Measurements from ENCODE around the gene MTRFR. TPM values are rescaled to one million over a fixed set of nuclear protein-coding genes. Genes with fewer than 3 reads are reported as not detected.
"Not testable (repeated sequence)": the region's sequence is repeated elsewhere in the genome, so short reads cannot be mapped to it uniquely, and the experiment has no call there.

The MTRFR gene
- total RNA-seq, 4 donors from 2014 or later, result 6.4 to 17.1 (median 8.2) TPM

DNA sequence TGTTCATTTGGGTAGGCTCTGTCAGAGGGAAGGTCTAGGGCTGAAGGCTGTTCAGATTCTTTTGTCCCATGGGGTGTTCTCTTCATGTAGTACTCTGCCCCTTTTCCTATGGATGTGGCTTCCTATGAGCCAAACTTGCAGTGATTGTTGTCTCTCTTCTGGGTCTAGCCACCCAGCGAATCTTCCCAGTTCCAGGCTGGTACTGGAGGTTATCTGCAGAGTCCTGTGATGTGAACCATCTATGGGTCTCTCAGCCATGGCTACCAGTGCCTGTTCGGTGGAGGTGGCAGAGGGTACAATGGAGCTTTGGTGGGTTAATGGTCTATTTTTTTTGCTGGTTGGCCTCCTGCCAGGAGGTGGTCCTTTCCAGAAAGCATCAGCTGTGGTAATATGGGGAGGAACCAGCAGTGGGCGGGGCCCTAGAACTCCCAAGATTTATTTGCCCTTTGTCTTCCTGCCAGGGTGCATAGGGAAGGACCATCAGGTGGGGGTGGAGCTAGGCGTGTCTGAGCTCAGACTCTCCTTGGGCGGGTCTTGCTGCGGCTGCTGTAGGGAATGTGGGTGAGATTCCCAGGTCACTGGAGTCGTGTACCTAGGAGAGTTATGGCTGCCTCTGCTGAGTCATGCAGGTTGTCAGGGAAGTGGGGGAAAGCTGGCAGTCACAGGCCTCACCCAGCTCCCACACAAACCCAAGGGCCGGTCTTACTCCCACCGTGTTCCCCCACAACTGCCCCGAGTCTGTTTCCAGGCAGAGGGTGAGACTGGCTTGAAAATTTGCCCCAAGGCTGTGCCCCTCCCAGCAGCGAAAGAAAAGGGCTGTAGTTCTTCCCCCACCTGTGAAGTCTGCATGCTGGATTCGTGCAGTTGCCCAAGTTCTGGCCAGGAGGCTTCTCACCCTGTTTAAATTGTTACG, 17.5 kb downstream of the MTRFR start:
- 52% methylated on average over 13 of the region's 13 CpGs for WGBS
- Histone ChIP-seq H3K4me1 (peaks cover 47% of the 10 kb centered on the region), H3K9me3 (no peaks in the 10 kb centered on the region), H3K36me3 (peaks cover 19% of the 10 kb centered on the region), H3K4me3 (no peak overlapping the region), H3K27me3 (no peaks in the 10 kb centered on the region), H3K27ac (peak overlapping the region; percentile 85)
- TF ChIP-seq POLR2AphosphoS5 (IDR thresholded peaks at IDR 0.05) (no peak), POLR2A (IDR thresholded peaks at IDR 0.05) (no peak), EP300 (IDR thresholded peaks at IDR 0.05) (no peak)
- TF ChIP-seq, protein P1, sequence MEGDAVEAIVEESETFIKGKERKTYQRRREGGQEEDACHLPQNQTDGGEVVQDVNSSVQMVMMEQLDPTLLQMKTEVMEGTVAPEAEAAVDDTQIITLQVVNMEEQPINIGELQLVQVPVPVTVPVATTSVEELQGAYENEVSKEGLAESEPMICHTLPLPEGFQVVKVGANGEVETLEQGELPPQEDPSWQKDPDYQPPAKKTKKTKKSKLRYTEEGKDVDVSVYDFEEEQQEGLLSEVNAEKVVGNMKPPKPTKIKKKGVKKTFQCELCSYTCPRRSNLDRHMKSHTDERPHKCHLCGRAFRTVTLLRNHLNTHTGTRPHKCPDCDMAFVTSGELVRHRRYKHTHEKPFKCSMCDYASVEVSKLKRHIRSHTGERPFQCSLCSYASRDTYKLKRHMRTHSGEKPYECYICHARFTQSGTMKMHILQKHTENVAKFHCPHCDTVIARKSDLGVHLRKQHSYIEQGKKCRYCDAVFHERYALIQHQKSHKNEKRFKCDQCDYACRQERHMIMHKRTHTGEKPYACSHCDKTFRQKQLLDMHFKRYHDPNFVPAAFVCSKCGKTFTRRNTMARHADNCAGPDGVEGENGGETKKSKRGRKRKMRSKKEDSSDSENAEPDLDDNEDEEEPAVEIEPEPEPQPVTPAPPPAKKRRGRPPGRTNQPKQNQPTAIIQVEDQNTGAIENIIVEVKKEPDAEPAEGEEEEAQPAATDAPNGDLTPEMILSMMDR (IDR thresholded peaks at IDR 0.05), result no peak
- DNase-seq (ENCODE audit: low spot score in 2 of 2), result no peak

DNA sequence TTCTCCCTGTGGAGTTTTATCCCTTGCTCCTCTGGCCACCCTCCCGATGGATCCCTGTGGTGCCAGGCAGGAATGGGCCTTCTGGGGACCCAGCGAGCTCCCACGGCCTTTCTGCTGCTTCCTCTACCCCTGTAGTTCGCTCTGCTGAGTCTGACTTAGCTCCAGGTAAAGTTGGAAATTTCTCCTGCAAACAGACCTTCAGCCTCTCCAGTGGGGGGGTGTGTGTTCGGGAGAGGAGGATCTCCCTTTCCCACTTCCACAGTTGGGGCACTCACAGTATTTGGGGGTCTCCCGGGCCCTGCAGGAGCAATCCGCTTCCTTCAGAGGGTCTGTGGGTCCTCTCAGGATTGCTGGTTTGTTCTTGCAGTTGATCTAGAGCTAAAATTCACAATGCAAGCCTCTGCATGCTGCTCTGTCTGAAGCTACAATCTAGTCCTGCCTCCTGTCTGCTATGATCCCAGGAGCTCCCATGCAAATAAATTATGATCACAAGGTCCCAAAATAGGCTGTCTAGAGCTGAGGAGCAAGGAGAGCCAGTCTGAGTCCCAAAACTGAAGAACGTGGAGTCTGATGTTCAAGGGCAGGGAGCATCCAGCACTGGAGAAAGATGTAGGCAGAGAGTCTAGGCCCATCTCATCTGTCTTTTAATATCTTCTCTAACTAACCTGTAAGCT, 18.3 kb downstream of the MTRFR start:
- Histone ChIP-seq H3K4me3 (no peak overlapping the region), H3K9me3 (no peaks in the 10 kb centered on the region), H3K36me3 (peaks cover 26% of the 10 kb centered on the region), H3K27me3 (no peaks in the 10 kb centered on the region), H3K4me1 (peaks cover 47% of the 10 kb centered on the region), H3K27ac (peak overlapping the region; percentile 85)
- DNase-seq (ENCODE audit: low spot score in 2 of 2), result no peak
- WGBS, result 58% methylated on average over 8 of the region's 8 CpGs
- TF ChIP-seq EP300 (IDR thresholded peaks at IDR 0.05) (no peak), POLR2A (IDR thresholded peaks at IDR 0.05) (no peak), POLR2AphosphoS5 (IDR thresholded peaks at IDR 0.05) (no peak)
- TF ChIP-seq, protein P1 (IDR thresholded peaks at IDR 0.05), result no peak

DNA sequence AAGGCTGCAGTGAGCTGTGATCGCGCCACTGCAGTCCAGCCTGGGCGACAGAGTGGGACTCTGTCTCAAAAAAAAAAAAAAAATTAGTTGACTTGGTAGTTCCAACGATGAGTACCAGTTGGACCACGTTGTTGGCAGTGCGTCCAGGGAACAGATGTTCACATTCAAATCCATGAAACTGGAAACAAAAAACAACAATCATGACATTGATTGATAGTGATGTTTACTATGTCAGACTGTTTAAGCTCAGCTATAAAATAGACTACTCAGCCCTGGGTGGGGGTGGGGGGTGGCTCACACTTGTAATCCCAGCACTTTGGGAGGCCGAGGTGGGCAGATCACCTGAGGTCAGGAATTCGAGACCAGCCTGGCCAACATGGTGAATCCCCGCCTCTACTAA, 19.1 kb downstream of the MTRFR start:
- Histone ChIP-seq H3K4me1 (peaks cover 47% of the 10 kb centered on the region), H3K36me3 (peaks cover 33% of the 10 kb centered on the region)
- not testable (repeated sequence) for H3K9me3 ChIP-seq; H3K27me3 ChIP-seq; H3K4me3 ChIP-seq; H3K27ac ChIP-seq; DNase-seq (ENCODE audit: low spot score in 2 of 2)
- 59% methylated on average over 9 of the region's 9 CpGs for WGBS

DNA sequence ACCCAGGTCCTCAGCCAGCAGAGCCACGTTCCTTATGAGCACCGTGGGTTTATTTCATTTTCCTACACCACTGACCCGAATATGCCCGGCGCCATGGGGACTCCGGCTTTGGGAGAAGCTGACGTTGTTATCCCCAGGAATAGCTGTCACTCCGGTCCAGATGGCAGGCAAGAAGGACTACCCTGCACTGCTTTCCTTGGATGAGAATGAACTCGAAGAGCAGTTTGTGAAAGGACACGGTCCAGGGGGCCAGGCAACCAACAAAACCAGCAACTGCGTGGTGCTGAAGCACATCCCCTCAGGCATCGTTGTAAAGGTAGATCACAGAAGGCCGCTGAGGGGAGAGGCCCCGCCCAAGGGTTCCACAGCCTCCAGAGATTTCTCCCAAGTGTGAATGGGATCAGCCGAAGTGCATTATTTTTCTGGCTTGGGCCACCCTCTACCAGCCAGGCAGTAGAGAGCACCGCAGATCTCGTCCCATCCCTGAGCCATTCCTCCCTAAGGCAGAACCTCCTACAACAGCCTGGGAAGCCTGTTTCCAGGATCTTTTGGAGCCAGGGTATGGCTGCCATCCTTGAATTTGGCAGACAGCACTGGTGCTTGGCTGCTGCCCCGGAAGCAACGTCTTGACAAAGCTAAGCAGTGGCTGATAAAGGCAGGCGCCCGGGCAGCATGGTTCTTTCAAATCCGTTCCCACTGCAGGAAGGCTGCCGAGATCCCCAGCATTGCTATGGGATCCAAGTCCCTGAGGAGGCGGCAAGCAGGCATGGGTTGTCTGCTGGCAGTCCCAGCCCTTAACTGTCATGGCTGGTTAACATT, 20.6 kb downstream of the MTRFR start:
- H3K4me1 ChIP-seq, result peaks cover 47% of the 10 kb centered on the region
- TF ChIP-seq POLR2AphosphoS5 (IDR thresholded peaks at IDR 0.05) (no peak), POLR2A (IDR thresholded peaks at IDR 0.05) (no peak), EP300 (IDR thresholded peaks at IDR 0.05) (no peak)
- TF ChIP-seq, protein P1 (IDR thresholded peaks at IDR 0.05), result no peak
- peaks cover 46% of the 10 kb centered on the region for H3K36me3 ChIP-seq
- H3K27me3 ChIP-seq, result no peaks in the 10 kb centered on the region
- peak overlapping the region; percentile 62 for H3K27ac ChIP-seq
- no peak overlapping the region for H3K4me3 ChIP-seq
- DNase-seq (ENCODE audit: low spot score in 2 of 2), result peak in 1 of 2 donors; percentile 59
- H3K9me3 ChIP-seq, result no peaks in the 10 kb centered on the region
- WGBS, result 60% methylated on average over 20 of the region's 24 CpGs

DNA sequence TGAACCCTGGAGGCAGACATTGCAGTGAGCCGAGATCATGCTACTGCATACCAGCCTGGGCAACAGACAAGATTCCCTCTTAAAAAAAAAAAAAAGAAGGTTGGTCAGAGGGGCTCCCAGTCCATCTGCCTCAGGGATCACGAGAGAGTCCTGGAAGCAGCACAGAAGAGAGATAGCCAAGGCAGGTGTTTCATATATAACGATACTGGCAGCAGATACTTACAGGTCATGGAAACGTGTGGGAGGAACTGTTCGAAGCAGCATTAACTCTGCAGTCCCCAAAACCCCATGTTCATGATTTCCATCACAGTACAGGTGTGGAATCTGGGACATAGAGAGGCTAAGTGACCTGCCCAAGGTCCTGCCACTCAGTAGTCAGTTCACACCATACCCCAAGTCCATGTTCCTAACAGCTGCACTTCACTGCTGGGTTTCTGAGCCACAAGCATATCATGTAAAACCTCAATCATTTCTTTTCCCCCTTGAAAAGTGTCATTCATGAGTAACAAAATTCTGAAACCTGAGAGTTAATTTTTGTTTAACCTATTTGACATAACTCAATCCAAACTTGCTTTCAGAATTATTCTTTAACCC, 21.7 kb downstream of the MTRFR start:
- H3K36me3 ChIP-seq, result peaks cover 52% of the 10 kb centered on the region

More for the DNA sequence above, 21.7 kb downstream of the MTRFR start:
- Histone ChIP-seq H3K4me3 (no peak overlapping the region), H3K4me1 (peaks cover 54% of the 10 kb centered on the region), H3K27ac (no peak overlapping the region), H3K27me3 (no peaks in the 10 kb centered on the region), H3K9me3 (no peaks in the 10 kb centered on the region)
- DNase-seq (ENCODE audit: low spot score in 2 of 2), result no peak
- TF ChIP-seq EP300 (IDR thresholded peaks at IDR 0.05), result no peak
- no peak for TF ChIP-seq POLR2AphosphoS5 (IDR thresholded peaks at IDR 0.05)
- TF ChIP-seq, protein P1 (IDR thresholded peaks at IDR 0.05), result no peak
- TF ChIP-seq POLR2A (IDR thresholded peaks at IDR 0.05), result no peak
- 54% methylated on average over 5 of the region's 5 CpGs for WGBS

Measured in suprapubic skin (tissue), 4 donors.